ENCODE results near the gene HMX3. TPM values are rescaled to one million over a fixed set of nuclear protein-coding genes. Genes with fewer than 3 reads are reported as not detected.

The HMX3 gene
- total RNA-seq, 1 experiment from 2014 or later = 15.2 TPM

GRCh38 chr10:123147635-123148413 is 12.1 kb downstream of the HMX3 start, which contains the start of gene HMX2:
HMX2 (plus strand) TSS chr10:123148136; CDS start chr10:123148379, 243 bp downstream.
- intact Hi-C loops (cut with micrococcal nuclease; ENCODE audit: unreplicated experiment) = no loop called here
- H3K27me3 ChIP-seq (ENCODE audit: control insufficient read depth, insufficient read depth, low read length) = no peaks in the 10 kb centered on the region
- ATAC-seq = peak; percentile 72

DNA sequence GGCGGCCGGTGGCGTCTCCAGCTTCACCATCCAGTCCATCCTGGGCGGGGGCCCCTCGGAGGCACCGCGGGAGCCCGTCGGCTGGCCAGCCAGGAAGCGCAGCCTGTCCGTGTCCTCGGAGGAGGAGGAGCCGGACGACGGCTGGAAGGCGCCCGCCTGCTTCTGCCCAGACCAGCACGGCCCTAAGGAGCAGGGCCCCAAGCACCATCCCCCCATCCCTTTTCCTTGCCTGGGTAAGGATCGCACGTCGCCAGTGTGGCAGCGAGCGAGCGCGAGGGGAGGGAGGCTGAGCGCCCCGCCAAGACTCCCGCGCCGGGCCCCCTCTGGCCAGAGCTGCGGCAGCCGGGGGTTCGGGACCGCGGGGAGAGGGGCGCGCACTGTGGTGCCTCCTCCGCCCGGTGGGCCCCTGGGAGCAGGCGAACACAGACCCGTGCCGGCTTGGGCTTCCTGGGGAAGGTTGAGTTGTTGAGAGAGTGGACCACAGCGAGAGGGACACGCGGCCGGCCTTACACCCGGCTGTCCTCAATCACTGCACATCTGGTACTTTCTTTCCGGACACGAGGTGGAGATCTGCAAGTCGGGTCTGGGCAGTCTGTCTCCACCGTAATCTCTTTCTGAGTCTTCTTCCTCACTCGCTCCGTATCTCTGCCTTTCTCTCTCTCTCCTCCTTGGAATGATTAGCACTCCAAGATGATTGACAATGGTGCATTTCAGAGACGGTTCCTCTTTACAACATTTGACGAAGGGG is 12.8 kb downstream of the HMX3 start:
- in situ Hi-C loops (cut with HindIII; ENCODE audit: low pct_unique_long_range_greater_than_20kb, low sequenced_read_pairs) = no loop called here
- POLR2A ChIA-PET = no interaction called here
- DNase-seq (ENCODE audit: low read depth, low spot score) (no peak), ATAC-seq (peak; percentile 73)
- CTCF ChIA-PET = no interaction called here
- intact Hi-C loops (cut with micrococcal nuclease; ENCODE audit: unreplicated experiment) = no loop called here
- peak overlapping the region; percentile 79 for H3K27ac ChIP-seq (ENCODE audit: low read length)
- H3K27me3 ChIP-seq (ENCODE audit: control insufficient read depth, insufficient read depth, low read length) = no peaks in the 10 kb centered on the region
- H3K4me3 ChIP-seq (ENCODE audit: low read depth in 2 of 2, low read length in 2 of 2) = peak overlapping the region; percentile 43 to 54
- TF ChIP-seq TCF7L2 (IDR thresholded peaks at IDR 0.05; ENCODE audit: low read depth, low read length) = no peak
- no peak for TF ChIP-seq SIN3A (IDR thresholded peaks at IDR 0.05; ENCODE audit: borderline replicate concordance, insufficient read depth, low read depth, low read length)
- no peak for TF ChIP-seq REST (IDR thresholded peaks at IDR 0.05; ENCODE audit: insufficient read depth in 1 of 2, low read depth in 2 of 2, low read length in 1 of 2)
- TF ChIP-seq, protein P1, sequence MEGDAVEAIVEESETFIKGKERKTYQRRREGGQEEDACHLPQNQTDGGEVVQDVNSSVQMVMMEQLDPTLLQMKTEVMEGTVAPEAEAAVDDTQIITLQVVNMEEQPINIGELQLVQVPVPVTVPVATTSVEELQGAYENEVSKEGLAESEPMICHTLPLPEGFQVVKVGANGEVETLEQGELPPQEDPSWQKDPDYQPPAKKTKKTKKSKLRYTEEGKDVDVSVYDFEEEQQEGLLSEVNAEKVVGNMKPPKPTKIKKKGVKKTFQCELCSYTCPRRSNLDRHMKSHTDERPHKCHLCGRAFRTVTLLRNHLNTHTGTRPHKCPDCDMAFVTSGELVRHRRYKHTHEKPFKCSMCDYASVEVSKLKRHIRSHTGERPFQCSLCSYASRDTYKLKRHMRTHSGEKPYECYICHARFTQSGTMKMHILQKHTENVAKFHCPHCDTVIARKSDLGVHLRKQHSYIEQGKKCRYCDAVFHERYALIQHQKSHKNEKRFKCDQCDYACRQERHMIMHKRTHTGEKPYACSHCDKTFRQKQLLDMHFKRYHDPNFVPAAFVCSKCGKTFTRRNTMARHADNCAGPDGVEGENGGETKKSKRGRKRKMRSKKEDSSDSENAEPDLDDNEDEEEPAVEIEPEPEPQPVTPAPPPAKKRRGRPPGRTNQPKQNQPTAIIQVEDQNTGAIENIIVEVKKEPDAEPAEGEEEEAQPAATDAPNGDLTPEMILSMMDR (IDR thresholded peaks at IDR 0.05) = no peak
- no peak for TF ChIP-seq POLR2AphosphoS5 (IDR thresholded peaks at IDR 0.05; ENCODE audit: low read depth, low read length)
- peaks cover 36% of the 10 kb centered on the region for H3K4me1 ChIP-seq (ENCODE audit: control insufficient read depth, insufficient read depth, low read length)
- no TSS peak for BruUV-seq (replicated peaks)
- H3K9me3 ChIP-seq (ENCODE audit: control insufficient read depth, insufficient read depth, low read depth, low read length) = no peaks in the 10 kb centered on the region
- no peaks in the 10 kb centered on the region for H3K36me3 ChIP-seq (ENCODE audit: control insufficient read depth, insufficient read depth, low read length)

More at GRCh38 chr10:123147635-123148413, 12.1 kb downstream of the HMX3 start, which contains the start of gene HMX2:
- no peak for TF ChIP-seq SIN3A (IDR thresholded peaks at IDR 0.05; ENCODE audit: borderline replicate concordance, insufficient read depth, low read depth, low read length)
- TF ChIP-seq, protein P1 (IDR thresholded peaks at IDR 0.05) = peak; percentile 57; the same call in 1 of the 2 replicates
- in situ Hi-C loops (cut with HindIII; ENCODE audit: low pct_unique_long_range_greater_than_20kb, low sequenced_read_pairs) = no loop called here
- CTCF ChIA-PET = no interaction called here
- no peak for DNase-seq (ENCODE audit: low read depth, low spot score)
- Histone ChIP-seq H3K4me3 (ENCODE audit: low read depth in 2 of 2, low read length in 2 of 2) (peak within 1 kb of the TSS; percentile 43 to 54), H3K36me3 (ENCODE audit: control insufficient read depth, insufficient read depth, low read length) (no peaks in the 10 kb centered on the region), H3K27ac (ENCODE audit: low read length) (peak within 1 kb of the TSS; percentile 79), H3K9me3 (ENCODE audit: control insufficient read depth, insufficient read depth, low read depth, low read length) (no peaks in the 10 kb centered on the region), H3K4me1 (ENCODE audit: control insufficient read depth, insufficient read depth, low read length) (peaks cover 33% of the 10 kb centered on the region)
- POLR2A ChIA-PET = no interaction called here
- no TSS peak for BruUV-seq (replicated peaks)

Measured in Panc1 (cell line).